ENCODE data around the gene TNP2. TPM values are rescaled to one million over a fixed set of nuclear protein-coding genes. Genes with fewer than 3 reads are reported as not detected.

The TNP2 gene
- total RNA-seq, 1 donor from 2014 or later: not detected

DNA sequence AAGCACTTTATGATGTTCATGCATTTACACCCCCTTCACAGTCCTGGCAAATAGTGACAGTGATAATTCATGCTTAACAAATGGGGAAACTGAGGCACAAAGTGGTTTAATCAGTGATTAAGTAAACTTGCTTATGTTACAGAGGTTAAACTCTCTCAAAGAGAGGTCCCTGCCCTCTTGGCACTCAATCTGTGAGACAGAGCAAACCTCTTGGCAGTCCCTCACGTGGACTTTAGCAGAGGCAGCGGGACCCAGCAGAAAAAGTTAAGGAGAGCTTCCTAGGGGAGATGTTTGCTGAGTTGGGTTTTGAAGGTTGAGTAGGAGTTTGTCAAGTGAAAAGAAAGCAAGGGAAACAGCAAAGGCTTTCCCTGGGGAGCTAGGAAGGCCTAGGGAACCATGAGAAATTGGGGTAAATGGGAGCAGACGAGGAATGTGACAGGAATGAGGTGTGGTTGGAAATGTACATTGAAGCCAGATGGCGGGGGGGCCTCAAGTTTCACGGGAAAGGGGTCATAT is 23.8 kb downstream of the TNP2 start:
- ATAC-seq (peak; percentile 93), DNase-seq (ENCODE audit: low spot score) (peak; percentile 72)

DNA sequence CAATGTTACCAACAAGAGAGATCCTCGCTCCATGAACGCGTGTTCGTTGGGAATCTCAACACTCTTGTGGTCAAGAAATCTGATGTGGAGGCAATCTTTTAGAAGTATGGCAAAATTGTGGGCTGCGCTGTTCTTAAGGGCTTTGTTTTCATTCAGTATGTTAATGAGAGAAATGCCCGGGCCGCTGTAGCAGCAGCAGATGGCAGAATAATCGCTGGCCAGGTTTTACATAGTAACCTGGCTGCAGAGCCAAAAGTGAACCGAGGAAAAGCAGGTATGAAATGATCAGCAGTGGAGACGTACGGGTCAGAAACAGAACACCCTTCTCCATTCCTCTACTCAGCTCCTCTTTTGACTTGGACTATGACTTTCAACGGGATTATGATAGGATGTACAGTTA is 26.5 kb downstream of the TNP2 start:
- ATAC-seq (no peak), DNase-seq (ENCODE audit: low spot score) (no peak)

DNA sequence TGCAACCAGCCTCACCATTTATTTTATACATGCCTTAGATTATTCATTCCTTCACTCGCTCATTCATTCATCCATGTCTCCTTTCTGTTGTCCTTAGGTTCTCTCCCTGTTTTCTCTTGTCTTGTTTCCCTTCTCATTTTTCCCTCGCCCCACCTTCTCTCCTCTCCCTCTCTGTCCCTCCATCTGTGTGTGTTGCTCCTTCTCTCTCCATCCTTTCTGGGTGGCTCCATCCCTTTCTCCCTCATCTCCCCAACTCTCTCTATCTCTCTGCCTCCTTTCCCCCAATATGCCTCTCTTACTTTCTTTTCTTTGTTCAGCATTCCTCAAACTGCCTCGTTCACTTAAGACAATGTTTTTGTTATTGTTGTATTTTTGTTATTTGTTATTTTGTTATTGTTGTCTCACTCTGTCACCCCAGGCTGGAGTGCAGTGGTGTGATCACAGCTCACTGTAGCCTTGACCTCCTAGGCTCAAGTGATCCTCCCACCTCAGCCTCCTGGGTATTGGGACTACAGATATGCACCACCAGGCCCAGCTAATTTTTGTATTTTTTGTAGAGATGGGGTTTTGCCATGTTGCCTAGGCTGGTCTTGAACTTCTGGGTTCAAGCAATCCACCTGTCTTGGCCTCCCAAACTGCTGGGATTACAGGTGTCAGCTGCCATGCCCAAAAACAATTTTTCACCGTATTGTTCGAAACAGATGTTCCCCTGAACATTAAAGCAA is 27.5 kb downstream of the TNP2 start:
- DNase-seq (ENCODE audit: low spot score) (no peak), ATAC-seq (no peak)

DNA sequence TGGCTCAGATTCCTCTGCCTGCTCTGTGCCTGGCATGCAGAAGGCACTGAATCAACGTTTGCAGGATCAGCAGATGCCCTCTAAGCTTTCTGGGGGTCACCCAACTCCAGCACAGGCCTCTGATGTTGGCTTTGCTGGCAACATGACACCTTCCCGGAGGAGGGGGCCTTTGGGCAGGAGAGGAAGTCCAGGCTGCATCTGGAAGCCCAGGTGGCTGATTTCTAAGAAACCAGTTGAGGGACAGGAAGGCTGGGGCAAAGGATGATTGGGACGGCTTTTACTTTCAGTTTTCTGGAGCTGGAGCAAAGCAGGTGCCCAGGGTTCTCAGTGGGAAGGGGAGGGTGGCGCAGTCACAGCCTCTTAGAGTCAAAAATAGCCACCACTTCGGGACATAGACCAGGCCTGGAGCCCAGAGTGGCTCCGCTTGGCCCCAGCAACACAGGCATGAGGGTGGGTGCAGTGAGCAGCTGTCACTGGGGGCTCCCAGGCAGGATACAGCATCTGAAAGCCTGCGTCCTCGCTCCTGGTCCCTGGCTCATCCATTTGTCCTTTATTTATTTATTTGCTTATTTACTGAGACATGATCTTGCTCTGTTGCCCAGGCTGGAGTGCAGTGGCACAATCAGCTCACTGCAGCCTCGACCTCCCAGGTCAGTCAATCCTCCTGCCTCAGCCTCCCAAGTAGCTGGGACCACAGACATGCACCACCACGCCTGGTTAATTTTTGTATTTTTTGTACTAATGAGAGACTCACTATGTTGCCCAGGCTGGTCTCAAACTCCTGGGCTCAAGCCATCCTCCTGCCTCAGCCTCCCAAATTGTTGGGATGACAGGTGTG is 28.3 kb downstream of the TNP2 start:
- no peak for DNase-seq (ENCODE audit: low spot score)
- no peak for ATAC-seq

DNA sequence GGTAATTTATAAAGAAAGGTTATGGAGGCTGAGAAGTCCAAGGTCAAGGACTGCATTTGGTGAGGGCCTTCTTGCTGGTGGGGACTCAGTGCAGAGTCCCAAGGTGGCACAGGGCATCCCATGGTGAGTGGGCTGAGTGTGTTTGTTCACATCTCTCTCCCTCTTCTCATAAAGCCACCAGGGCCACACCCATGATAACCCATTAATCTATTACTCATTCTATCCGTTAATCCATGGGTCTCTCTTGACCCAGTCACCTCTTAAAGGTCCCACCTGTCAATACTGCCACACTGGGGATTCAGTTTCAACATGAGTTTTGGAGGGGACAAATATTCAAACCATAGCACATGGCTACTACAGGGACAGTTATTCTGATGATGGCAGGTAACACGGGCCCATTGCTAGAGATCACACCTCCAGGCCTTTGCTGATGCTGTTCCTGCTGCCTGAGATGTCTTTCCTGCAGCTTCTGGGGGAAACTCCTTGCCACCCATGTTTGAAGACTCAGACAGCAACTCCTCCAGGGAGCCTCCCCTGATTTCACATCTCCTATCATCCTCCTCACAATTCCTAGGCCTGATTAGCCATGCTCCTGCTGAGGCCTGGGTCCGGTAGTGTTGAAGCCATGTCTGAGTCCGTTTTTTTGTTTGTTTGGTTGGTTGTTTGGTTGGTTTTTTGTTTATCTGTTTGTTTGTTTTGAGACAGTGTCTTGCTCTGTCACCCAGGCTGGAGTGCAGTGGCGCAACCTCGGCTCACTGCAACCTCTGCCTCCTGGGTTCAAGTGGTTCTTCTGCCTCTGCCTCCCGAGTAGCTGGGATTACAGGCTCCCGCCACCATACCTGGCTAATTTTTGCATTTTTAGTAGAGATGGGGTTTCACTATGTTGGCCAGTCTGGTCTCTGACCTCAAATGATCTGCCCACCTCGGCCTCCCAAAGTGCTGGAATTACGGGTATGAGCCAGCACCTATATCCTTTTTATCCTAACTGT is 29.2 kb downstream of the TNP2 start:
- ATAC-seq: no peak

DNA sequence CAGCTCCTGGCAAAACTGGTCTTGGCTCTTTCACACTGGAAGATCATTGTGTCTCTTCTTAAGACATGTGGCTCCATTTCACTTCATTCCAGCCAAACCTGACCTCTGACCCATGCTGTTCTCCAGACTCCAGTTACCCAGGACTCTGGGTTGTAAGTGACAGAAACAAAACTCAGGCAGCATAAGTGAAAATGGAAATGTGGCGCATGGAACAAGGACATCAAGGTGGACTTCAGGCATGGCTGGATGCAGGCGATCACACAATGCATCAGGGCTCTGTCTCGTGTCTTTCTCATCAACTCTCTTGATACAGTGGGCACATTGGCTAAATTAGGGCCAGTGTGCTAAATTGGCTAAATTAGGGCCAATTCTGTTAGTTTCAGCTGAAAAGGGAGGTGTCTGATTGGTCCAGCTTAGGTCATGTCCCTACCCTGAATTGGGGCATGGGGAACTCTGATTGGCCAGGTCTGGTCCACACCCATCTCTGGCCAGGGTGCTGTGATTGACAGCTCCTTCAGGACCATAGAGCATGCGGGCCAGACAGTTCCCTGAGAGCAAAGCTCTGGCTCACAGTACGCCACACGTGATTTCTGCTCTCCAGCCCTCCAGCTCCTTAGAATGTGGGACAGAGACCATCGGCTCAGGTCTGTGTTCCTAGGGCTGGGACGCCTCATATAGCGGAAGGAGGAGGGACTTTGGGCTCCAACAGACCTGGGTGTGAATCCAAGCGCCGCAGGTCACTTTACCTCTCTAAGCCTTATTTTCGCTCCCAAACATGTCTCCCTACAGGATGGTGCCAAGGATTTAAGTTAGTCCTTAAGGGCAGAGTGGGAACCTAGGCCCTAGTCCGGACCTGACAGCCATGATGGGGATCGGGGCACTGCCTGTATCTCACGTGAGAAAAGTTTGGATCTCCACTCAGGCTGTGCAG is 30.6 kb downstream of the TNP2 start:
- DNase-seq (ENCODE audit: low spot score) (no peak), ATAC-seq (no peak)

More for the DNA sequence above, 29.2 kb downstream of the TNP2 start:
- DNase-seq (ENCODE audit: low spot score): no peak

DNA sequence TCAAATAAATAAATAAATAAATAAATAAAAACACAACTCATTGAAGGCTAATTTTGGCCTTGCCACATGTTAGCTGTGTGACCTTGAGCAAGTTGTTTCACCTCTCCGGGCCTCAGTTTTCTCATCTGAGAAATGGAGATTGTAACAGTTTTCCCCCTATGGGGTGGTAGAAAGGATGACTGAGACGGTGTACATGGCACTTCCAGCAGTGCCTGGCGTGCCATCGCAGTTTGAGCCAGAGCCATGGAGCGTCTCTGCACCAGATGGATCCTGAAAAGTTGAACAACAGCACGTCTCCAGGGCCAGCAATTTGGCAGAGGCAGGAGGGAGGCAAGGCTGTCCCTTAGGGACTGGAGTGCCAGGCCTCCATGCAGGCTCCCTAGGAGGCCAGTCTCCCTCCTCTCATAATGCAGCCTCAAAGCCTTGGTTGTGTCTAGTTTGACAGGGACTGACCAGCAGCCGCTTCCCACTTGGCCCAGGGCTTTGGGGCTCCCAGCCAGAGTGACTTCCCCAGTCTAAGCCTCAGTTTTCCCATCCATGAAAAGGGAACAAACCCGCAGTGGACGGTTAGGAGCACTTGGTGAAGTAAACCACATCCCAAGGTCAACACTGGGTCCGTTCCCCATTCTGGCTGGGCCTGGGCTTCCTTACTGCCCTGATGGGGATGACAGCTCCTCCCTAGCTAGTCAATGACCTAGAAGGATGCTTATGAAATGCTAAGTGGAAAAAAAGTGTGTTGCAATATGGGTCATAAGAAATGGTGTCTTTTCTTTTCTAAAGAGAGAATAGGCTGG is 32.5 kb downstream of the TNP2 start:
- ATAC-seq (peak; percentile 18), DNase-seq (ENCODE audit: low spot score) (no peak)

DNA sequence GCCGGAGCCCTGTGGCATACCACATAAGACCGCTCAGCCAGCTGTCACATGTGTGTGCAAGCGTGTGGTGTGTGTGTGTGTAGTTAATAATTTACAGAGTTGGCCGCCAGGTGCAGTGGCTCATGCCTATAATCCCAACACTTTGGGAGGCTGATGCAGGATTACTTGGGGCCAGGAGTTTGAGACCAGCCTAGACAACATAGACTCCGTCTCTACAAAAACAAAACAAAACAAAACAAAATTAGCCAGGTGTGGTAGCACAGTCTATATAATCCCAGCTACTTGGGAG is 33.5 kb downstream of the TNP2 start:
- peak; percentile 93 for ATAC-seq
- peak; percentile 65 for DNase-seq (ENCODE audit: low spot score)

DNA sequence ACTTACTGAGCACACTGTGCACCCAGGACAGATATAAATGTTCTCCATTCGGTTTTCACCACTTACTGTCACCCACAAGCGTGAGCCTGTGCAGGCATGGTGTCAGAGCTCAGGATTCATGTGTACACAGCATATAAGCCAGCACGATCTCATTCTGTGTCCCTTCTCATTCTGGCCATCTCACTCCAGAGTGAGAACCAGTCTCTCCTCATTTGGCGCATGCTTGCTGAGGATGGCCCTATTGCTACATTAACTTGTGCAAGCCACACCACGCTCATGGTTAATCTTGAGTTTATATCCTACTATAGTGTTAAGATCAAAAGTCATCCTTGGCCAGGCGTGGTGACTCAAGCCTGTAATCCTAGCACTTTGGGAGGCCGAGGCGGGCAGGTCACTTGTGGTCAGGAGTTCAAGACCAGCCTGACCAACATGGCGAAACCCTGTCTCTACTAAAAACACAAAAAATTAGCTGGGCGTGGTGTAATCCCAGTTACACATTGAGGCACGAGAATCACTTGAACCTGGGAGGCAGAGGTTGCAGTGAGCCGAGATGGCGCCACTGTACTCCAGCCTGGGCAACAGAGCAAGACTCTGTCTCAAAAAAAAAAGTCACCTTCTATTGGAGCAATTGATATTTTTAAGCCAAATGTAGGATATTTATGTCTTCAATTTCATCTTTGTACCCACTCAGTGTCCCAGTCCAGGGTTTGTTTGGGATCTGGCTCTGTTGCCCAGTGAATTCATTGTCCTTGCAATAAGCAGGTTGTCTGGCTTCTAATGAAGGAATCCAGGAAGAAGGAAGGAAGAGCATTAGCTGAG is 34.0 kb downstream of the TNP2 start:
- ATAC-seq: no peak
- no peak for DNase-seq (ENCODE audit: low spot score)

DNA sequence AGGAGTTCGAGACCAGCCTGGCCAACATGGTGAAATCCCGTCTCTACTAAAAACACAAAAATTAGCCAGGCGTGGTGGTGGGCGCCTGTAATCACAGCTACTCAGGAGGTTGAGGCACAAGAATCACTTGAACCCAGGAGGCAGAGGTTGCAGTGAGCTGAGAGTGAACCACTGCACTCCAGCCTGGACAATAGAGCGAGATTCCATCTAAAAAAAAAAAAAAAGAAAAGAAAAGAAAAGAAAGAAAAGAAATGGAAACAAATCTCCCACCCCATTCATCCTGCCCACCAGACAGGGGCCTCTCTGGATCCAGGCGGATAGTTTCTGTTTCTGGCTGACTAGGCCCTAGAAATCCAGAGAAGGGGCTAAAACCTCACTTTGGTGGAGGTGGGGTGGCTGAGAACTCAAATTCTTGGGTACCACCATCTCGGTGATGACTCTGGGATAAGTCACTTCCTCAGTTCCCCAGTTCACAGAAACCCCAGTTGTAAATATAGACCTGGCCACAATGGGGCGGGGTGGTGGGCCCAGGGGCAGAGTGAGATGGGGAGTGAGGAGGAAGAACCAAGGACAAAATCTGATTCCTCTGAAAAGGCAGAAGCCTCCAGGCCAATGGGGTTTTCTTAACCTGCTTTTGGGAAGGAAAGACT is 35.3 kb downstream of the TNP2 start:
- ATAC-seq (no peak), DNase-seq (ENCODE audit: low spot score) (no peak)

DNA sequence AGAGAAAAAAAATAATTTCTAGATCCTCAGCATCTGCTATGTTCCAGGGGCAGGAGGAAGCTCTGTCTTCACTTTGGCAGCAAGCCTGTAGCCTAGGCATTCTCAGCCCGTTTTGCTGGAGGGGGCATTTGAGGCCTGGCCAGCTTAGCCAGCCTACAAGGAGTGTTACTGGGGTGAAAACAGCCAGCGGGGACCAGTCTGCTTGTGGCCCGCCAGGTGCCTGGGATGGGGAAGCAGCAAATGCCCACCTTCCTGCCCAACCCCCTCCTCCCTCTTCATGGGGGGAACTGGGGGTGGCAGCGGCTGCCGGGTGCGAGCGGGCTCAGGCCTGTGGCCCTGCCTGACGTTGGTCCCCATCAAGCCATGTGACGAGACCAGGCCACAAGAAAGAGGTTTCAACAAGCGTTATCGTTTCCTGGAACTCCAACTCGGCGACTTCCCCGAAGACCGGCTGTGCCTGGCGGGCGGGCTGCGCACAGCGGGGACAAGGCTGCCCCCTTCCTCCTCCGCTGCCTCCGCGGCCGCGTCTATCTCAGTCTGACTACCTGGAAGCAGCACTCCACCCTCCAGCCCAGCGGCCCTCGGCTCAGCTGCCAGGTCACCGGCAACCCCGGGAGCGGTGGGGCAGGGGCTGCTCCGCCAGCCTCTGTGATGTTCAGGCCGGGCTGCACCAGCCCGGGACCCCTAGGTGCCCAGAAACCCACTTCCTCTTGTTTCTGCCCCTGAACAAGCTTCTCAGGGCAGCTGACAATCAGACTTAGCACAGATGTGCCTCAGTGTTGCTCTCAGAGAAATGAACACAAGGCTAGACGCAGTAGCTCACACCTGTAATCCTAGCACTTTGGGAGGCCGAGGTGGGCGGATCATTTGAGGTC is 36.0 kb downstream of the TNP2 start:
- DNase-seq (ENCODE audit: low spot score) (no peak), ATAC-seq (no peak)

DNA sequence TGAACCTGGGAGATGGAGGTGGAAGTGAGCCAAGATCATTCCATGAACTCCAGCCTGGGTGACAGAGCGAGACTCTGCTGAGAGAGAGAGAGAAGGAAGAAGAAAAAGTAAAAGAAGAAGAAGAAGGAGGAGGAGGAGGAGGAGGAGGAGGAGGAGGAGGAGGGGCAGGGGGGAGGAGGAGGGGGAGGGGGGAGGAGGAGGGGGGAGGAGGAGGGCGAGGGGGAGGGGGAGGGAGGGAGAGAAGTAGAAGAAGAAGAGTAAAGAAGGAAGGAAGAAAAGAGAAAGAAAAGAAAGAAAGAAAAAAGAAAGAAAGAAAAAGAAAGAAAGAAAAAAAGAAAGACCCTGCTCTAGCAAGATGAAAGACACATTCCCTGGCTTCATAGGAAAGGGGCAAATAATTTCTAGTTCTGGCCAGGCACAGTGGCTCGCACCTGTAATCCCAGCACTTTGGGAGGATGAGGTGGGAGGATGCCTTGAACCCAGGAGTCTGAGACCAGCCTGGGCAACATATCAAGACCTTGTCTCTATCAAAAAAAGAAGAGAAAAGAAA is 36.7 kb downstream of the TNP2 start:
- ATAC-seq (no peak), DNase-seq (ENCODE audit: low spot score) (no peak)

DNA sequence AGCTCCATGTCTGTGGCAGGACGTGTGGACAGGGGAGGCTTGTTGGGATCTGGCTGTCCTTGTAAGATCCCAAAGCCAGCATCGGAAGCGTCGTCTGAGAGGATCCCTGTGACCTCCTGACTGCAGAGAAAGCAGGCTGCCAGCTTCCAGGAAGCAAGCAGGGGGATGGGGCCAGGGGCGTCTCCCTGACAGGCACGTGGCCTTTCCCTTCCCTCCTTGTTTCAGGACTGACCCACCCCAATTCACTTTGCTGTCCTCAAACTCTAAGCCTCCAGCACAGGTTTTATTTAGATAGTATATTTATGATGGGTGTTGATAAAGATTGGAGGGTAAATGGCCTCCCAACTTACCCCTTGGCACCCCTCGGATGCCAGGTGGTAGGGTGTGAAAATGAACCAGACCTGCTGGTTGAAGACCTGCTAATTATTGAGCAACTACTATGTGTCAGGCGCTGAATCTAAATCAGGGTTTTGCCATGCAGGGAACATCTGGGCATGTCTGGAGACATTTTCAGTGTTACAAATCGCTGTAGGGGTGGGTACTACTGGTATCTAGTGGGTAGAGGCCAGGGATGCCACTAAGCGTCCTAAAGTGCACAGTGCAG is 37.7 kb downstream of the TNP2 start:
- no peak for ATAC-seq
- no peak for DNase-seq (ENCODE audit: low spot score)

DNA sequence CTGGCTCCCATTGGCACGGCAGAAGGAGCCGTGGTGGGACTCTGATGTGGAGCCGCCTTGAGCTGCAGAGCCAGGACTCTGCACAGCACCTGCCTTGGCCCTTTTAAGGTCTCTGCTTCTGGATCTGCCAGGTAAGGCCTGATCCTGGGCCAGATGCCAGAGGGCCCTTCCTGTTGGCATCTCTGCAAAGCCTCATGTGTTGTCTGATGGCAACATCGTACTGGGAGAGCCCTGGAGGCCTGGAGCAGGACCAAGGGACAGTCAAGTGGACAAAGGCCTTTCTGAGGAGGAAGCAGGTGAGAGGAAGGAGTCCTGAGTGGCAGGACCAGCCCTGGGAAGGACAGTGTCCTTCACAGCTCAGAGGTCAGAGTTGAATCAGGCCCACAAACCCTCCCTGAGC is 39.2 kb downstream of the TNP2 start:
- ATAC-seq: peak; percentile 91
- DNase-seq (ENCODE audit: low spot score): peak; percentile 90

DNA sequence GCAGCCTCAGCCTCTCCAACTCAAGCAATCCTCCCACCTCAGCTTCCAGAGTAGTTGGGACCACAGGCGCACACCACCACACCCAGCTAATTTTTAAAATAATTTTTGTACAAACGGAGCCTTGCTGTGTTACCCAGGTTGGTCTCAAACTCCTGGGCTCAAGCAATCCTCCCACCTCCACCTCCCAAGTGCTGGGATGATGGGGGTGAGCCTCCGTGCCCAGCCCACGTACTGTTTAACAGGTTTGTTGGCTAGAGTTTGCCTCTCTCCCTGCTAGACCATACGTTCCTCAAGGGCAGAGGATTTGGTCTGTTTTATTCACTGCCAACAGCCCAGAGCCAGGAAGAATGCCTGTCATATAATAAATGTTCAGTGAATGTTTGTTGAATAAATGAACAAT is 39.7 kb downstream of the TNP2 start:
- DNase-seq (ENCODE audit: low spot score): no peak
- no peak for ATAC-seq

Measured in left lobe of liver (tissue), 2 donors.